Measurements from ENCODE around the gene AGK.
"Not testable (repeated sequence)": the region's sequence is repeated elsewhere in the genome, so short reads cannot be mapped to it uniquely, and the experiment has no call there.

Gene AGK

DNA sequence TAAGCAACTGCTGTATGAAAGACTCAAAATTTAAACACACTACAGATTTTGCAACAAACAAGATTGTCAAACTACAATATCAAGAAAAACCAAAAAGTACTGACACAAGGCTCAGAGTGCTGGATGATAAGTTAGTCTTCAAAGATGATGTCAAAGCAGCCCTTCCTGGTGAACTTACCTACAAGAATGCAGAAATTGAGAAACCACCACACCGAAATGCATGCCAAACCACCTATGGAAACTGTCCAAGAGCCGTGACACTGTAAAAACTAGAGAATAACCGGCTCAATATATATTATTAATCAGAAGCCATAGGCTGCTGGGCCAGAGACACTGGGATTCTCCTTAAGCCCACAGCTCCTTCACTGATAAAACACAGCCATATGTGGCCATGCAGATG is 125.4 kb downstream of the AGK start:
- Histone ChIP-seq H3K9me3 (ENCODE audit: control insufficient read depth, insufficient read depth, low read length) (no peaks in the 10 kb centered on the region), H3K9ac (ENCODE audit: low read depth, low read length) (no peak overlapping the region), H3K4me1 (ENCODE audit: control insufficient read depth, insufficient read depth, low read length) (peaks cover 7% of the 10 kb centered on the region; the same call in 1 of the 2 replicates), H3K27ac (ENCODE audit: low read depth, low read length) (no peak overlapping the region), H3K27me3 (ENCODE audit: control insufficient read depth, insufficient read depth, low read length) (no peaks in the 10 kb centered on the region), H3K4me3 (ENCODE audit: low read depth, low read length) (no peak overlapping the region), H3K36me3 (ENCODE audit: control insufficient read depth, insufficient read depth, low read length) (peaks cover 29% of the 10 kb centered on the region)

DNA sequence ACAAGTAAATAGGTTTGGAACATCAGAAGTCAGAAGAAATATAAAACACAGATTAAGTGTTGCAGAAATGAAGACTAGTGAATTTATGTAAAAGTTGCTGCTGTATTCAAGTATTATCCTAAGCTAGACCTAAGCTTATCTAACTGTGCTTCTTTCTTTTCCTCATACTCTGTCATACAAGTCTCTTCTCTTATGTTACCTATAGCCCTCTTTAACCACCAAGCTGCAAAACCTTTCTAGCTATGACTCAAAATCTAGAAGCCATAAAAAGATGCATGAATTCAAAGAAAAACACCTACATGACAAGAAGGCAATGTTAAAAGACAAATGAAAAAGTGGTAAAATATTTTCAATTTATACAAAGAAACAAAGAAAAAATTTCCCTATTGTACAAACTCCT is 127.8 kb downstream of the AGK start:
- no peak overlapping the region for H3K4me3 ChIP-seq (ENCODE audit: low read depth, low read length)
- H3K27me3 ChIP-seq (ENCODE audit: control insufficient read depth, insufficient read depth, low read length): no peaks in the 10 kb centered on the region
- peaks cover 32% of the 10 kb centered on the region for H3K36me3 ChIP-seq (ENCODE audit: control insufficient read depth, insufficient read depth, low read length)
- H3K9me3 ChIP-seq (ENCODE audit: control insufficient read depth, insufficient read depth, low read length): no peaks in the 10 kb centered on the region
- H3K4me1 ChIP-seq (ENCODE audit: control insufficient read depth, insufficient read depth, low read length): peaks cover 6% of the 10 kb centered on the region; the same call in 1 of the 2 replicates
- no peak overlapping the region for H3K27ac ChIP-seq (ENCODE audit: low read depth, low read length)
- no peak overlapping the region for H3K9ac ChIP-seq (ENCODE audit: low read depth, low read length)

DNA sequence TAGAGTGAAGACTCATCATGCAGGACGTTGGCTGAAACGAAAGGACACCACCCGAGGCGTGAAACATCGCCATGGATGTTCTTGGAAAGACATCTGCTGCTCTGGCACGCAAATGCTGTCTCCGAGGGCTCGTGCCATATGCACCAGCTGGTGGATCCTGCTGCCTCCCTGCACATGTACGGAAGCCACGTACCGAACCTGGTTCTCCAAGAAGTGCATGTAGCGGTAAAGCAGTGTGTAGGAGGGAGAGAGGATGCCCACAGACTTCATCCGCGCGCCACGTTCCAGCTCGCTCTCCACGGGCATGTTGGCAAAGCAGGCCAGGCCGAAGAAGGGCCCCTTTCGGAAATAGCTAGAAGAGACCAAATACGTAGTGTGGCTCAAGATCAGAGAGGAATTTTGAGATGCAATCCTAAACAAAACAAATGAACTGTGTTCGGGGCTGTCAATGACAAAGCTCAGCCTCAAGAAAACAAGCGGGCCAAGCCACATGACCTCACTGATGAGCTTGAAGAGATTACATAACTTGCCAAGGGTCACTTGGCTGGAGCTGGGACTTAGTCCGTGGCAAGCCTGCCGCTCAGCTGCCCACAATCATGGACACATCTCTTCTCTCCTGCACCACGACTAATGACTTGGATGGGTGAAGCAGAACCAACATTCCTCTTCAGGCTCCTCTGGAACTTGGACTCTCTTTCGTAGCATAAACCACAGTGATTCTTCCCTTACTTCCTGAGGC is 134.2 kb downstream of the AGK start:
- H3K9ac ChIP-seq (ENCODE audit: low read depth, low read length): no peak overlapping the region
- H3K9me3 ChIP-seq (ENCODE audit: control insufficient read depth, insufficient read depth, low read length): no peaks in the 10 kb centered on the region
- no peak overlapping the region for H3K27ac ChIP-seq (ENCODE audit: low read depth, low read length)
- H3K4me1 ChIP-seq (ENCODE audit: control insufficient read depth, insufficient read depth, low read length): peaks cover 14% of the 10 kb centered on the region
- no peak overlapping the region for H3K4me3 ChIP-seq (ENCODE audit: low read depth, low read length)
- no peaks in the 10 kb centered on the region for H3K27me3 ChIP-seq (ENCODE audit: control insufficient read depth, insufficient read depth, low read length)
- H3K36me3 ChIP-seq (ENCODE audit: control insufficient read depth, insufficient read depth, low read length): peaks cover 43% of the 10 kb centered on the region

DNA sequence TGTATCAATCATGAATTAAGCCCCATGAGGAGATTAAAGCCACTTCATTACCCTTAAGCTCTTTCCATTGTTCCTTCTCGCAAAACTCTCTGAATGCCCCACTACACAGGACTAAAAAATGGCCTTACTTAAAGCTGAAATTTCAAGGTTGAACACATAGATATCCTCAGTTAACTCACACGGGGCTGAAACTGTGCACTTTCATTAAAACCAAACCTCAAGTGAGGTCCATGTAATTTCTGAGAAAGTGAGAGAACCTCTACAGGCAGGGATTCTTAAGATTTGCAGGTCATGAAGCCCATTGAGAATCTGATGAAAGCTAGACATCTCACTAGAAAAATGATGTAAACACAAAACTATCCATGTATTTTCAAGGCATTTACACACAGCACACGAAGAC is 134.9 kb downstream of the AGK start:
- H3K27me3 ChIP-seq (ENCODE audit: control insufficient read depth, insufficient read depth, low read length): no peaks in the 10 kb centered on the region
- no peak overlapping the region for H3K27ac ChIP-seq (ENCODE audit: low read depth, low read length)
- H3K4me1 ChIP-seq (ENCODE audit: control insufficient read depth, insufficient read depth, low read length): peaks cover 16% of the 10 kb centered on the region
- no peaks in the 10 kb centered on the region for H3K9me3 ChIP-seq (ENCODE audit: control insufficient read depth, insufficient read depth, low read length)
- no peak overlapping the region for H3K4me3 ChIP-seq (ENCODE audit: low read depth, low read length)
- no peak overlapping the region for H3K9ac ChIP-seq (ENCODE audit: low read depth, low read length)
- peaks cover 37% of the 10 kb centered on the region for H3K36me3 ChIP-seq (ENCODE audit: control insufficient read depth, insufficient read depth, low read length)

DNA sequence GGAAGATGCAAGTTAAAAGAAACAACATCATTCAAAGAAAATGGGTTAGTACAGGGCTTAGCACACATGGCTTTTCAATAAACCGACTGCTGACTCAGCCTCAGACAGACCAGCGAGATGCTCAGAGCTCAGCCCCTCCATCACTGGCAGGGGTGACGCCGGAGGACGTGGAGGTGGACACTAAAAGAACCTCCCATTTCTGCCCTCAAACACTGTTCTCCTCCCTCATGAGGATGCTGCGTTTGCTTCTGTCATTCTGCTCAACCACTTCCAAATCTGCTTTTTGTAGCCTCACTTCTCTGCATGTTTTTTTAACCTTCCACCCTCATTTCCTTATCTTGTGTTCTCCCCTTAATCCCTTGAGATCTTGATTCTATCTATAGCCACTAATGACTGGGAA is 135.5 kb downstream of the AGK start:
- H3K27ac ChIP-seq (ENCODE audit: low read depth, low read length): no peak overlapping the region
- no peaks in the 10 kb centered on the region for H3K9me3 ChIP-seq (ENCODE audit: control insufficient read depth, insufficient read depth, low read length)
- H3K4me1 ChIP-seq (ENCODE audit: control insufficient read depth, insufficient read depth, low read length): peaks cover 21% of the 10 kb centered on the region
- H3K4me3 ChIP-seq (ENCODE audit: low read depth, low read length): no peak overlapping the region
- no peaks in the 10 kb centered on the region for H3K27me3 ChIP-seq (ENCODE audit: control insufficient read depth, insufficient read depth, low read length)
- peaks cover 31% of the 10 kb centered on the region for H3K36me3 ChIP-seq (ENCODE audit: control insufficient read depth, insufficient read depth, low read length)
- H3K9ac ChIP-seq (ENCODE audit: low read depth, low read length): no peak overlapping the region

DNA sequence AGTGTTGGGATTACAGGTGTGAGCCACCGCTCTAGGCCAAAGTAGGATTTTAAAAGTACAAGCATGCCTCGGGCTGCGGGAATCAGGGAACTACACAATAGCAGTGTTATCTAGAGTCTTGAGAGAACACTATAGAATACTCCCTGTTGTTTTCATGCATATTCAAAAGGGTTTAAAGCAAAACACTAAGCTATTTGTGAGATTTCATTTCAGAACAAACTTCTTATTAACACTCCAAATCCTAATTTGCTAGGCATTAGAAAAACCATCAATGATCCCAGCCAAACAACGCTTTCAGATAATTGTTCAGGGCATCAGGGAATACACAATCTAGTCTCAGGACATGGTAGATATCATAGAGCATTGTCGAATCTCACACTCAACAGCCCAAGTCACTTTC is 136.8 kb downstream of the AGK start:
- Histone ChIP-seq H3K36me3 (ENCODE audit: control insufficient read depth, insufficient read depth, low read length) (peaks cover 21% of the 10 kb centered on the region), H3K4me1 (ENCODE audit: control insufficient read depth, insufficient read depth, low read length) (peaks cover 23% of the 10 kb centered on the region), H3K4me3 (ENCODE audit: low read depth, low read length) (no peak overlapping the region), H3K9ac (ENCODE audit: low read depth, low read length) (no peak overlapping the region), H3K27ac (ENCODE audit: low read depth, low read length) (no peak overlapping the region), H3K27me3 (ENCODE audit: control insufficient read depth, insufficient read depth, low read length) (no peaks in the 10 kb centered on the region), H3K9me3 (ENCODE audit: control insufficient read depth, insufficient read depth, low read length) (no peaks in the 10 kb centered on the region)

DNA sequence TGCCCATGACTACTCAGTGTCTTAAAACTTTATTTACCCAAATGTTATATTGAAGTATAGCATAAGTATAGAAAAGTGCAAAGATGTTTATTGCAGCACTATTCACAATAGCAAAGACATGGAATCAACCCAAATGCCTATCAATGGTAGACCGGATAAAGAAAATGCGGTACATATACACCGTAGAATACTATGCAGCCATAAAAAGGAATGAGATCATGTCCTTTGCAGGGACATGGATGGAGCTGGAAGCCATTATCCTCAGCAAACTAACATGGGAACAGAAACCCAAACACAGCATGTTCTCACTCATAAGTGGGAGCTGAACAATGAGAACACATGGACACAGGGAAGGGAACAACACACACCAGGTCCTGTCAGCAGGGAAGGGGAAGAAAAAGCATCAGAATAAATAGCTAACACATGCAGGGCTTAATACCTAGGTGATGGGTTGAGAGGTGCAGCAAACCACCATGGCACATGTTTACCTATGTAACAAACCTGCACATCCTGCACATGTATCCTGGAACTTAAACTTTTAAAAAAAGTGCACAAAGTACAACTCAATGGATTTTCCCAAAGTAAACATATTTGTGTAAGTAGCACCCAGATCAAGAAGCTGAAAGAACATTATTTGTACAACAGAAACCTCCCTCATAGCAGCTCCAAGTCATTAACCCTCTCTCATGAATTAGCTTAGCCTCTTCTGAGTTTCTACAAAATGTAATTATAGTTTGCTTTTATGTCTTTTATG is 138.0 kb downstream of the AGK start:
- H3K27me3 ChIP-seq (ENCODE audit: control insufficient read depth, insufficient read depth, low read length); H3K27ac ChIP-seq (ENCODE audit: low read depth, low read length); H3K9me3 ChIP-seq (ENCODE audit: control insufficient read depth, insufficient read depth, low read length); H3K9ac ChIP-seq (ENCODE audit: low read depth, low read length); H3K4me3 ChIP-seq (ENCODE audit: low read depth, low read length): not testable (repeated sequence)
- H3K36me3 ChIP-seq (ENCODE audit: control insufficient read depth, insufficient read depth, low read length): peaks cover 13% of the 10 kb centered on the region
- H3K4me1 ChIP-seq (ENCODE audit: control insufficient read depth, insufficient read depth, low read length): peaks cover 23% of the 10 kb centered on the region

DNA sequence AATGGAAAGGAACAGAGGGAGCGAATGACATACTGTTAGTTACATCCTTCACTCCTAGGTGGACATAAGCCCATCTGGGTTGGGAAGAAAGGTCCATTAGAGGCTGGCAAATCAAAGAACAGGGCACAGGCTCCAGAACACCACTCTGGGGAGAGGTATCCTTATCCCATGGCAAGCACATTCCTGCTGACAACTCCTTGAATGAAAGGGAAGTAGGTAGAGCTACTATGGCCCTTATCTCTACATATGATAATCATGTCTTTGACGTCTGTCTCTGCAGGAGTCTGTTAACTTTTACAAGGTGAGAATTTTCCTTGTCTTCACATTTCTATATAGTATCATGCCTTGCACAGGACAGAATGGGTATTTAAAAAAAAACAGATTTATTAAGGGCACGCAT is 140.3 kb downstream of the AGK start:
- Histone ChIP-seq H3K9ac (ENCODE audit: low read depth, low read length) (no peak overlapping the region), H3K27me3 (ENCODE audit: control insufficient read depth, insufficient read depth, low read length) (no peaks in the 10 kb centered on the region), H3K27ac (ENCODE audit: low read depth, low read length) (no peak overlapping the region), H3K36me3 (ENCODE audit: control insufficient read depth, insufficient read depth, low read length) (no peaks in the 10 kb centered on the region), H3K4me1 (ENCODE audit: control insufficient read depth, insufficient read depth, low read length) (peaks cover 27% of the 10 kb centered on the region), H3K4me3 (ENCODE audit: low read depth, low read length) (no peak overlapping the region), H3K9me3 (ENCODE audit: control insufficient read depth, insufficient read depth, low read length) (no peaks in the 10 kb centered on the region)

DNA sequence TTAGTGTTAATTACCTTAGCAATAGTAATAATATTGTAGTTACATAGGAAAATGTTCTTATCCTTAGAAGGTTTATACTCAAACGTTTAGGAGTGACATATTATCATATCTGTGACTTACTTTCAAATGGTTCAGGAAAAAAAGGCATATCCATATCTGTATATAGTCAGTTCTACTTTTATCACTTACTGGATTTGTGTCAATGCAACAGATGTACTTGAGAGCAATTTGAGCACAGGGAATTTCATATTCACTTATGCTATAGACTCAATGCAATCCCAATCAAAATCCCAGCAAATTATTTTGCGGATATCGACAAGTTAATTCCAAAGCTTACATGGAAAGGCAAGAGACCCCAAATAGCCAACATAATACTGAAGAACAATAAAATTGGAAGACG is 140.8 kb downstream of the AGK start:
- Histone ChIP-seq H3K4me1 (ENCODE audit: control insufficient read depth, insufficient read depth, low read length) (peaks cover 31% of the 10 kb centered on the region), H3K36me3 (ENCODE audit: control insufficient read depth, insufficient read depth, low read length) (no peaks in the 10 kb centered on the region), H3K9ac (ENCODE audit: low read depth, low read length) (no peak overlapping the region), H3K27me3 (ENCODE audit: control insufficient read depth, insufficient read depth, low read length) (no peaks in the 10 kb centered on the region), H3K4me3 (ENCODE audit: low read depth, low read length) (no peak overlapping the region), H3K27ac (ENCODE audit: low read depth, low read length) (no peak overlapping the region), H3K9me3 (ENCODE audit: control insufficient read depth, insufficient read depth, low read length) (no peaks in the 10 kb centered on the region)

DNA sequence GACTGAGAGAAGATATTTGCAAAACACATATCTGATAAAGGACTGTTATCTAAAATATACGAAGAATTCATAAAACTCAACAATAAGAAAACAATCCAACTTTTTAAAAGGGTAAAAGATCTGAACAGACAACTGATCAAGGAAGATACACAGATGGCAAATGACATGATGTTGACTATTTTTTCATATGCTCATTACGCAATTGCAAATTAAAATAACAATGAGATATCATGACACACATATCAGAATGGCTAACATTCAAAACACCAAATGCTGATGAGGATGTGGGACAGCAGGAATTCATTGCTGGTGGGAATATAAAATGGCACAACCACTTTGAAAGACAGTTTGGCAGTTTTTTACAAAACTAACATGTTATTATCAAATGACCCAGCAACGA is 141.9 kb downstream of the AGK start:
- Histone ChIP-seq H3K36me3 (ENCODE audit: control insufficient read depth, insufficient read depth, low read length) (no peaks in the 10 kb centered on the region), H3K27me3 (ENCODE audit: control insufficient read depth, insufficient read depth, low read length) (no peaks in the 10 kb centered on the region), H3K4me1 (ENCODE audit: control insufficient read depth, insufficient read depth, low read length) (peaks cover 41% of the 10 kb centered on the region), H3K9ac (ENCODE audit: low read depth, low read length) (no peak overlapping the region), H3K9me3 (ENCODE audit: control insufficient read depth, insufficient read depth, low read length) (no peaks in the 10 kb centered on the region), H3K4me3 (ENCODE audit: low read depth, low read length) (no peak overlapping the region), H3K27ac (ENCODE audit: low read depth, low read length) (no peak overlapping the region)

DNA sequence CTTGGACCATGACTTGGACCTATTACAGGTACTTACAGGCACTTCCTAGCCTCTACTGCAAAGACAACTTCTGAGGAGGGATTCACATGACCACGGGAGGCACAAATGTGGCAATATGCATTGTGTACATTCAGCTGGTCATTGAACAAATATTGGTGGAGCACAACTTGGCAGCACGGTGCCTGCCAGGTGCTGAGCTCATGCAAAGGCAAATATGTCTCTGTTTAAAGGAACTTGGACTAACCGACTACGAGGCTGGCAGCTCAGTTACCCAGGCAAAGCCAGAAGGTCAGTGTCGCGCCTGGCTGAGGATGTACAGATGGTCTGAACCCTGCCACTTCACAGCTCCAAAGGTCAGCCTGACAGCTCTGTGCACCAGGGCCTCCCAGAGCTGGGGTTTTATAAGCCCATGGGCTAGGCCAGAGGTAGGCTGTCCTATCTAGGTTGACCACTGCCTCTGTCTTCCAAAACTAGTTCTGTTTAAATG is 144.6 kb downstream of the AGK start:
- Histone ChIP-seq H3K4me1 (ENCODE audit: control insufficient read depth, insufficient read depth, low read length) (peaks cover 35% of the 10 kb centered on the region), H3K9me3 (ENCODE audit: control insufficient read depth, insufficient read depth, low read length) (no peaks in the 10 kb centered on the region), H3K36me3 (ENCODE audit: control insufficient read depth, insufficient read depth, low read length) (no peaks in the 10 kb centered on the region), H3K9ac (ENCODE audit: low read depth, low read length) (no peak overlapping the region), H3K27me3 (ENCODE audit: control insufficient read depth, insufficient read depth, low read length) (no peaks in the 10 kb centered on the region), H3K4me3 (ENCODE audit: low read depth, low read length) (no peak overlapping the region), H3K27ac (ENCODE audit: low read depth, low read length) (no peak overlapping the region)

All from HUES48 (cell line).